SK-N-SH (cell line): ENCODE measurements around the gene BTN3A1. TPM values are rescaled to one million over a fixed set of nuclear protein-coding genes. Genes with fewer than 3 reads are reported as not detected.

Source experiments
- CTCF ChIA-PET: fragments of 300-600, 350-600 bp; formaldehyde crosslinking; extraction: SDS; loops from one replicate; lab custom pipeline; 2021; lab: Yijun Ruan, JAX
- POLR2A ChIA-PET: fragments of 350-600 bp; sonication (Branson Sonifier 250); formaldehyde crosslinking; extraction: SDS; loops from one replicate; lab custom pipeline; 2020; ENCODE audit warnings: antibody characterized with exemption, inconsistent platforms; lab: Yijun Ruan, JAX
- DNase-seq: peaks from one replicate; pipeline ENCODE4 v3.0.0; 2012
- H2AFZ ChIP-seq: fragments of 200-600 bp; sonication (generic); 2 replicates; pipeline ENCODE4 v1.8.1; 2016; ENCODE audit warnings: antibody characterized with exemption, mild to moderate bottlenecking, low read depth
- H3F3A ChIP-seq: fragments of 200-600 bp; sonication (generic); replicated peaks from 2 replicates; pipeline ENCODE3; 2016; ENCODE audit warnings: antibody characterized with exemption, mild to moderate bottlenecking; ENCODE audit not compliant: insufficient read depth
- H3K27ac ChIP-seq, 2 experiments: fragments of 200-500 bp in 1 of 2; fragments of 200-600 bp in 1 of 2; sonication (Bioruptor generic) in 1 of 2; sonication (generic), shearing (Covaris generic) in 1 of 2; 2 replicates each; pipeline versions ENCODE4 v1.5.1 to v1.6.1; 2014 to 2016; ENCODE audit warnings: low read depth in 2 of 2, inconsistent platforms in 1 of 2, low read length in 1 of 2, mild to moderate bottlenecking in 1 of 2, mixed read lengths in 1 of 2
- H3K27me3 ChIP-seq: fragments of 200-600 bp; sonication (generic), shearing (Covaris generic); 2 replicates; pipeline ENCODE4 v1.6.1; 2016; ENCODE audit warnings: mixed run types; ENCODE audit not compliant: insufficient read depth
- H3K36me3 ChIP-seq, 2 experiments: fragments of 200-500 bp in 1 of 2; fragments of 200-600 bp in 1 of 2; sonication (Bioruptor generic) in 1 of 2; sonication (generic) in 1 of 2; replicated peaks in 1 of 2; 2 replicates each; pipeline versions ENCODE3 to v1.5.1; 2014 to 2016; ENCODE audit warnings: low read length in 1 of 2, mild to moderate bottlenecking in 1 of 2; ENCODE audit not compliant: insufficient read depth in 2 of 2, control insufficient read depth in 1 of 2
- H3K4me1 ChIP-seq, 2 experiments: fragments of 200-500 bp in 1 of 2; fragments of 200-600 bp in 1 of 2; sonication (Bioruptor generic) in 1 of 2; sonication (generic), shearing (Covaris generic) in 1 of 2; 2 replicates each; pipeline versions ENCODE4 v1.5.1 to v1.6.1; 2014 to 2016; ENCODE audit warnings: low read depth in 1 of 2, low read length in 1 of 2, mixed run types in 1 of 2; ENCODE audit not compliant: insufficient read depth in 2 of 2, control insufficient read depth in 1 of 2
- H3K4me2 ChIP-seq: fragments of 200-600 bp; sonication (generic), shearing (Covaris generic); 2 replicates; pipeline ENCODE4 v1.6.1; 2017; ENCODE audit warnings: mixed run types
- H3K4me3 ChIP-seq, 2 experiments: fragments of 200-500 bp in 1 of 2; fragments of 200-600 bp in 1 of 2; sonication (Bioruptor generic) in 1 of 2; sonication (generic), shearing (Covaris generic) in 1 of 2; 2 replicates each; pipeline versions ENCODE4 v1.5.1 to v1.8.1; 2014 to 2016; ENCODE audit warnings: low read depth in 2 of 2, inconsistent platforms in 1 of 2, low read length in 1 of 2, mild to moderate bottlenecking in 1 of 2, mixed read lengths in 1 of 2, moderate library complexity in 1 of 2
- H3K79me2 ChIP-seq: fragments of 200-600 bp; sonication (generic); 2 replicates; pipeline ENCODE4 v1.8.1; 2017; ENCODE audit warnings: mild to moderate bottlenecking; ENCODE audit not compliant: insufficient read depth
- H3K9ac ChIP-seq: fragments of 200-600 bp; sonication (generic); 2 replicates; pipeline ENCODE4 v1.6.1; 2017; ENCODE audit warnings: mixed run types
- H3K9me2 ChIP-seq: fragments of 200-600 bp; sonication (generic); 2 replicates; pipeline ENCODE4 v1.6.1; 2017; ENCODE audit warnings: mixed run types
- H3K9me3 ChIP-seq: fragments of 200-600 bp; sonication (generic); 2 replicates; pipeline ENCODE4 v1.6.1; 2017; ENCODE audit warnings: mixed run types, mild to moderate bottlenecking, moderate library complexity
- H4K20me1 ChIP-seq: fragments of 200-600 bp; sonication (generic); 2 replicates; pipeline ENCODE4 v1.6.1; 2017; ENCODE audit warnings: mild to moderate bottlenecking, mixed run types; ENCODE audit not compliant: insufficient read depth
- CHD2 ChIP-seq: fragments of 150-350 bp; IDR thresholded peaks from 2 replicates; pipeline ENCODE4 v1.6.1; 2018; ENCODE audit warnings: low read length; ENCODE audit not compliant: partially characterized antibody
- ELF1 ChIP-seq: IDR thresholded peaks from 2 replicates; pipeline ENCODE4 v1.4.0; 2012
- EP300 ChIP-seq, 2 experiments: IDR thresholded peaks; 2 replicates each; pipeline versions ENCODE4 v1.4.0 to v1.6.1; 2012; ENCODE audit warnings: borderline replicate concordance in 1 of 2, low read depth in 1 of 2, low read length in 1 of 2
- FOXM1 ChIP-seq: IDR thresholded peaks from 2 replicates; pipeline ENCODE4 v1.4.0; 2012; ENCODE audit warnings: low read depth, mild to moderate bottlenecking
- GABPA ChIP-seq: IDR thresholded peaks from 2 replicates; pipeline ENCODE4 v1.4.0; 2012; ENCODE audit warnings: low read depth, mild to moderate bottlenecking
- GATA2 ChIP-seq: sonication (generic); formaldehyde crosslinking; IDR thresholded peaks from 2 replicates; pipeline ENCODE4 v1.5.0; 2020; ENCODE audit warnings: mild to moderate bottlenecking, missing genetic modification reagents
- MEF2A ChIP-seq: IDR thresholded peaks from 2 replicates; pipeline ENCODE4 v1.4.0; 2012; ENCODE audit warnings: low read depth, borderline replicate concordance
- NFIC ChIP-seq: IDR thresholded peaks from 2 replicates; pipeline ENCODE4 v1.4.0; 2012; ENCODE audit warnings: borderline replicate concordance
- POLR2AphosphoS5 ChIP-seq: IDR thresholded peaks from 2 replicates; pipeline ENCODE4 v1.6.1; 2012; ENCODE audit warnings: low read depth, low read length
- RCOR1 ChIP-seq: fragments of 150-350 bp; IDR thresholded peaks from 2 replicates; pipeline ENCODE4 v1.6.1; 2017; ENCODE audit warnings: antibody characterized with exemption, low read length
- RFX5 ChIP-seq: IDR thresholded peaks from 2 replicates; pipeline ENCODE4 v1.6.1; 2012; ENCODE audit warnings: mild to moderate bottlenecking, improper control_type of control experiment, low read length
- SIN3A ChIP-seq: IDR thresholded peaks from 2 replicates; pipeline ENCODE4 v1.6.1; 2012; ENCODE audit warnings: low read depth, mild to moderate bottlenecking, low read length, moderate library complexity, borderline replicate concordance
- SMC3 ChIP-seq: IDR thresholded peaks from 2 replicates; pipeline ENCODE4 v1.6.1; 2012; ENCODE audit warnings: low read depth, low read length, improper control_type of control experiment
- TAF1 ChIP-seq: IDR thresholded peaks from 2 replicates; pipeline ENCODE4 v1.6.1; 2012; ENCODE audit warnings: low read depth, mild to moderate bottlenecking, low read length, moderate library complexity, borderline replicate concordance
- TCF12 ChIP-seq: IDR thresholded peaks from 2 replicates; pipeline ENCODE4 v1.4.0; 2012
- TEAD4 ChIP-seq: IDR thresholded peaks from 2 replicates; pipeline ENCODE4 v1.4.0; 2012; ENCODE audit warnings: mild to moderate bottlenecking, borderline replicate concordance; ENCODE audit not compliant: insufficient read depth
- USF1 ChIP-seq: IDR thresholded peaks from 2 replicates; pipeline ENCODE4 v1.4.0; 2012; ENCODE audit warnings: low read depth, borderline replicate concordance
- USF2 ChIP-seq: fragments of 150-350 bp; IDR thresholded peaks from 2 replicates; pipeline ENCODE4 v1.6.1; 2017; ENCODE audit warnings: antibody characterized with exemption, low read length, low read depth, borderline replicate concordance
- YY1 ChIP-seq: IDR thresholded peaks from 2 replicates; pipeline ENCODE4 v1.4.0; 2012; ENCODE audit warnings: low read depth, mild to moderate bottlenecking
- WGBS: methylation state at CpG from one replicate; pipeline ENCODE4 v1.1.6; 2017; ENCODE audit warnings: low lambda C conversion rate; 5-methylcytosine and 5-hydroxymethylcytosine counted together
- polyA plus RNA-seq, 3 experiments: library from polyadenylated mRNA; depleted of rRNA; stranded (reverse); fragments of >200 nt; gene quantifications; 2 replicates each; pipeline ENCODE4 v1.2.3, GENCODE V29; 2012

Gene BTN3A1
- polyA plus RNA-seq, 1 of the 3 experiments (the other 2 are of a cell fraction): 14.2 TPM

GRCh38 chr6:26379292-26379691 is 22.8 kb upstream of the BTN3A1 start:
- 88% methylated on average over 3 of the region's 3 CpGs for WGBS
- no peak overlapping the region for H3K4me2 ChIP-seq
- no peaks in the 10 kb centered on the region for H4K20me1 ChIP-seq
- ChIA-PET POLR2A (no interaction called here), CTCF (interaction anchor here (0.9 to 2.0 kb wide), 1 partner anchor 38 kb away, joined by 5 to 8 read pairs; no protein-coding TSS in a partner anchor)
- no peak overlapping the region for H3K9ac ChIP-seq
- H3K4me1 ChIP-seq: peaks cover 0 to 7% of the 10 kb centered on the region in 2 experiments; a peak in 1 of 4 replicates
- no peaks in the 10 kb centered on the region; the same call in 1 of the 2 replicates for H3K79me2 ChIP-seq
- TF ChIP-seq EP300 (IDR thresholded peaks at IDR 0.05; ENCODE audit: borderline replicate concordance in 1 of 2, low read depth in 1 of 2, low read length in 1 of 2): no peak
- no peak for TF ChIP-seq GABPA
- no peak for TF ChIP-seq RCOR1
- TF ChIP-seq GATA2 (CRISPR knock-in tag): no peak
- no peak for TF ChIP-seq TCF12
- TF ChIP-seq SMC3: no peak
- TF ChIP-seq RFX5: no peak
- no peak for TF ChIP-seq POLR2AphosphoS5
- no peak for TF ChIP-seq ELF1
- no peak for TF ChIP-seq MEF2A
- no peak overlapping the region for H2AFZ ChIP-seq
- no peaks in the 10 kb centered on the region for H3K9me2 ChIP-seq
- H3K9me3 ChIP-seq: no peaks in the 10 kb centered on the region
- no peak overlapping the region for H3K27ac ChIP-seq
- no peak overlapping the region for H3K4me3 ChIP-seq
- H3K27me3 ChIP-seq: no peaks in the 10 kb centered on the region
- peaks cover 8 to 9% of the 10 kb centered on the region in 2 experiments for H3K36me3 ChIP-seq
- H3F3A ChIP-seq: no peaks in the 10 kb centered on the region
- no peak for DNase-seq

- Histone ChIP-seq H3K4me3 (no peak overlapping the region), H3K9me2 (no peaks in the 10 kb centered on the region), H3K79me2 (no peaks in the 10 kb centered on the region; the same call in 1 of the 2 replicates), H4K20me1 (no peaks in the 10 kb centered on the region)
- no peak for DNase-seq
- TF ChIP-seq RCOR1 (no peak), TEAD4 (no peak), NFIC (no peak), YY1 (no peak), MEF2A (no peak), FOXM1 (no peak), POLR2AphosphoS5 (no peak), TAF1 (no peak), RFX5 (no peak), ELF1 (no peak), SIN3A (no peak), GATA2 (CRISPR knock-in tag) (no peak), EP300 (IDR thresholded peaks at IDR 0.05; ENCODE audit: borderline replicate concordance in 1 of 2, low read depth in 1 of 2, low read length in 1 of 2) (no peak), USF2 (no peak), USF1 (no peak), CHD2 (no peak)
- TF ChIP-seq, all 33 proteins: peak for 0
- H3K4me2 ChIP-seq: no peak overlapping the region
- POLR2A ChIA-PET: no interaction called here
- no peak overlapping the region for H2AFZ ChIP-seq
- no peaks in the 10 kb centered on the region for H3K9me3 ChIP-seq
- H3K27ac ChIP-seq: no peak overlapping the region
- H3K27me3 ChIP-seq: no peaks in the 10 kb centered on the region
- H3F3A ChIP-seq: no peaks in the 10 kb centered on the region
- CTCF ChIA-PET: interaction anchor here (0.9 to 2.0 kb wide), 2 partner anchors 38 to 192 kb away, joined by 3 to 8 read pairs; no protein-coding TSS in a partner anchor
- peaks cover 5% of the 10 kb centered on the region in 2 experiments for H3K36me3 ChIP-seq
- H3K4me1 ChIP-seq: peaks cover 0 to 7% of the 10 kb centered on the region in 2 experiments; a peak in 1 of 4 replicates
- no peak overlapping the region for H3K9ac ChIP-seq
Observed at GRCh38 chr6:26379740-26380139, 22.3 kb upstream of the BTN3A1 start.
